NCI-H2196 (cell line): Measurements from ENCODE around the gene TENM4.

Experiments used
- DNase-seq: peaks from one replicate; lab custom pipeline; 2025; ENCODE audit not compliant: unreplicated experiment; lab: John Stamatoyannopoulos, UW

The TENM4 gene

DNA sequence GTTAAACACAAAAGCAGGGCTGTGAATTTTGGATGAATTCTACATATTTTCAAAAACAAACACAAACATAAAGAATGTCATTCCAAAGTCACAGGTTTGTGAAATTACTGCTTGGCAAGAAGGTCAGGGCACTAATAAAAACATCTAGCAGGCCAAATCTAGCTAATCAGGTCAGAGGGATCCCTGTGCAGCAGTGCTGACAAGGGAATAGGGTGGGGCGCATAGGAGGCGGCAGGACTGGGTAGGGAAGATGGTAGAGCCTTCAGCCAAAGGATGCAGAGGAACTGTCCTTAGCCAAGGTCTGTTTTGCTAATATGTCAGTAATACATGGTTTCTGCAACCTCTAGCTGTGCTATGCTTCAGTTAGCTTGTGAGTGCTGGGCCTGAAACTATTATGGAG is 396.6 kb downstream of the TENM4 start:
- no peak for DNase-seq

DNA sequence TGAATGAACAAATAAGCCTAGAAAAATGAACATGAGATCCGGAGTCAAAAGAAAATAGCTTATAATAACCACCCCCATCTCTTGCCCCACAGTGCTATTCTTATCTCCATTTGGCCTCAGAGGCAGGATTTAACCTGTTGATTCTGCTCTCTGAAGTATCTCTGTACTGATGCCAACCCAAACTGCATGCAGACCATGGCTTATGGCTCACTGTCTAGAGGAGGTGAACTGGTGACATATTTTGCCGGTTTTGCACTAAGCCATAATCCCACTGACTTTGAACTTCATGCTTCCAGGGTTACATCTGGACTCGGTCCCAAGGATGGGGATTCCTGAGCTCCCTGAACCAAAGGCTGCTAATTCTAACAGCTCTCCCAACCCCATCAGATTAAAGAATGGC is 397.1 kb downstream of the TENM4 start:
- DNase-seq, result no peak

DNA sequence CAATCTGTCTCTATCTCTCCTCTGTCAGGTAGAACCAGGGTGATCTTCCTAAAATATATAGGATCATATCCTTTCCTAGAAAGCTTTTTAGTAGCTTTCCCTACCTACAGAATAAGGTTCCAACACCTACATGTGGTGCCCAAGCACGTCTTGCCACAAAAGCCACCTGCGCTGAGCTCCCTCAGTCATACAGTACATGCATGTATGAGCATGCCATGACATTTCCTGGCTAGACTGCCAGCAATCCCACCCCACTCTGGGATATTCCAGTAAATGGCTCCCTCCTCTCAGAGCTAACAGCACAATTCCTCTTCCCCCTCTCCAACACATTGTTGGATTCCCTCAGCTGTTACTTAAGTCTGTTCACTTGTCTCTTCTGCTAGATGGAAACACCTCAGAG is 398.0 kb downstream of the TENM4 start:
- DNase-seq, result no peak

DNA sequence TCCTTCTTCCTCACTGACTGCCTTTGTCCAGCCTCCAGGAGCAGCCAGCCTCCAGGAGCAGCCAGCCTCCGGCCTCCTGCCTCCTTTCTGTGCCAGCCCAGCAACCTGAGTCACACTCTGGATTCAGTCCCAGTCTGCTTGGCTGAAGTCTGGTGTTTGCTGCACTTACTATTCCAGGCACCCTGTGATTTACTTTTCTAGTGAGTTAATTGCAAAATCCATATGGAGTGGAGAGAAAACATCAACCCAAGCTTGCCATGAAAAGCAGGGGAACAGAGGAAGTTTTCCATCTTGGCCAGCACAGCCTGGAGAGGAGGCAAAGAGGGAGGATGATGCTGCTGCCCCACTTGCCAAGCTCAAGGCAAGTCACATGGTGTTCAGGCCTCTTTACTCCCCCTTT is 400.5 kb downstream of the TENM4 start:
- no peak for DNase-seq

DNA sequence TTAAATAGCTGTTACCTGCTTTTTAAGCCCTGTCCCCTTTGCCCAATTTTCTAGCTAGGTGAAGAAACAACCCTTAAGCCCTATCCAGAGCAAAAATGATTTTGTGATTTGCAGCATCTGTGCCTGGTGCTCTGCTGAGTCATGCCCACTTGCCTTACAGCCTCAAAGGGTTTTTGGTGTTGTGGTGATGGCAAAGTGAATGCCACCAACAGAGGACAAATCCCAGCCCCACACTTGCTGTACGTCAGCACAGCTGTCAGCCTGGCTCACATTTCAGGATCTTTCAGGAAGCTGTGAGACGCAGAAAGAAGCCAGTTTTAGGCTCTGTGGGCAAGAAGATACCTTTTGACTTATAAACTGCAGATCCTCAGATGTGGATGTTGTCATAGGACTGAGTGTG is 401.7 kb downstream of the TENM4 start:
- DNase-seq, result no peak

DNA sequence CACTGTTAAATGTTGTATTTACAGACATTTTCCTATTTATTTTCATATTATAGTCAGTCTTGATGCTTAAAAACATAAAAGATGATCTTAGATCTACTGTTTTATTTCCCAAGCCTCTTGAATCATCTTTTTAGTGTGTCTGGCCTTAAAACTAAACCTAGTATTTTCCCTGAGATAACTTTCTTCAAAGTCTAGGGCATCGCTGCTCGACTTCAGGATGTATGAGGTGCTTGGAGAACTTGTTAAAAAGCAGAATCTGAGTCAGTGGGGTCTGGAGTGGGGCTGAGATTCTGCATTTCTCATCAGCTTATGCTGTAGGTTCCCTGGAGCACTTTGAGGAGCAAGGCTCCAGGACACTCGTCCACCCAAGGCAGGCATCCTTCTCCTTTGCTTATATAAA is 404.9 kb downstream of the TENM4 start:
- DNase-seq, result no peak

DNA sequence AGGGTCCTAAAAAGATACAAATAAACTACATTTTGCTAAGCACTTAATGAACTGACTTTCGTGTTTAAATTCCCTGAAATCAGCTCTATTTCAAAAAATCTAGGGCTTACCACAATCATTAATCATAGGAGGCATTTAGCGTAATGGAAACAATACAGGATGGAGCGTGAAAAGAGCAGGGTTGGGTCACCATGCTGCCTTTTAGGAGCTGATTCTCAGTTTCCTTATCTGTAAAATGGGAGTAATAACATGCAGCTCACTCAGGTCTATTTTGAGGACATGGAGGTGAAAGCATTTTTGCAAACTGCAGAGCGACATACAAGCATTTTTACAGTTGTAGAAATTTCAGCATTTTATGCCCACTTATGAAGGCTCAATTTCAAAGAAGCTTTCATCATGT is 407.0 kb downstream of the TENM4 start:
- DNase-seq, result no peak

DNA sequence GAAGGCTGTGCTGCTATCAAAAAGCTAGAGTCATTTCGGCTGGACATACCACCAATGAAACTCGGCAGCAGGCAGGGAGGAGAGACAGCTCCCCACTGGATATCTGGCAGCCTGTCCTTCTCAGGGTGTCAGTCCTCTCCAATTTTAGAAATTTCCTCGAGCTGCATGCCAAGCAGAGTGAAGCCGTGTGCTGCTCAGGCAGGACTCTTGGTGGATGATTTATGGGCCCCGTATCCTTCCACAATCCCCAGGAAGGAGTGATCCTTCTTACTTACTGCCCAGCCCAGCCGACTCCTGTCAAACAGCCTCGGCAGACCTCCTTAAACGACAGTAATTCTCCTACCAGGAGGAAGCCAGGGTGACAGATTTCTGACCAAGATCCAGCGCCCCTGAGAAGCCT is 410.4 kb downstream of the TENM4 start:
- DNase-seq, result no peak

DNA sequence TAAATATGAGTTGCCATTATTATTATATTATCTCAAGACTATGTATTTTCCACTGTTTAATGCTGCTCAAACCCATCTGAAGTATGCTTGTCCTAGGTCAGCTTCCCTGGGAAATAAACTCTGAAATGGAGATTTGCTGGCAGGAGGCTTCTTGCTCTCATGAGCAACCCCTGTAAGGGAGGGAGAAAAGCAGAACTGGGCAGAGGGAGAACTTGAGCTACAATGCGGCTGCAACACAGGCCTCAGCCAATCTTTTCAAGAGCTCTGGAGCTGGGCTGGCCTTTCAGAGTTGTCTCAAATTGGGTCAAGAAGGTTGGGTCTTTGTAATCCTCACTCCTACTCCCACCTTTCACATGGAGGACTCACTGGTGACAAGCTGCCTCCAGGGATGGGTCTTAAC is 412.6 kb downstream of the TENM4 start:
- DNase-seq, result no peak

DNA sequence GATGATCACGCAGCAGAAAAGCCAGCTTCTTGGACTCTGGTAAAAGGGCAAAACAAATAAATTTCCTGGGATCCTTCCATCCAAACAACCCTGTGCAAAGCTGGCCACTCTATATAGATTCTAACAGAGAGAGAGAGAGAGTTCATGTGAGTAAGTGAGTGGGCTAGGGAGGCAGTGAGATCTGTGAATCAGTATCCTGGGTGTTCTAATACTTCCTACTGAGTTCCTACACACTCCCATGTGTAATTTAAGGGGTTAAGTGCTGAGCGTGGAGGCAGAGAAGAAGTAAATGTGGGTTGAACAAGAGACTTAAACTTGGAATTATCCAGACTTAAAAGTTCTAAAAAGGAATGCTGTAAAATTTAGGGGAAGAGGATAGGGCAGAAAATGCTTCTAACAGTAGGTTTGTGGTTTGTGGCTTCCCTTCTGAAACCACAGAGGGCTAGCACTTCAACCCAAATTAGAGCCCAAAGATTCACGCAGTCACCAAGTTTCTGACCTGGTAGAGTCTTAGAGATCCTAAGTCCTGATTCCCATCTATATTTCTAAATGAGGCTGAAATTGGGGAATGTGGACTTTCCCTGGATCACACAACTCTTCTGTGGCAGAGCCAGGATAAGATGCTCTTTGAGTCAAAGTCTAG is 413.9 kb downstream of the TENM4 start:
- no peak for DNase-seq

DNA sequence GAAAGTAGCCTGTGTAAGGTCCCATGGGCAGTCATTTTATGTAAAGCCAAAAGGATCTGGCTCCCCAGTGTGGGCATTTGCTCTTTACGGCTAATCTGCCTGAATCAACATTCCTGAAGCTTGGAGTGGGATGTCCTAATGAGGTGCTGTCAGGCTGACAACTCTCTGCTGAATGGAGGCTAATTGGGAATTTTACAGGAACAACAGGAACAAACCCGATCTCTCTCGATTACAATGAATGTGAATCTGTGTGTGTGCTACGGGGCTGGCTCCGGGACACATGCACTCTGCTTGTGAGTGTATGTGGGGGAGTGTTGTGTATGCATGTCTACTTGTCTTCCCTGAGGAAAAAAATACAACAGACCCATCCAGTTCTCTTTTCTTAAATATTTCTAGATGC is 415.2 kb downstream of the TENM4 start:
- no peak for DNase-seq

DNA sequence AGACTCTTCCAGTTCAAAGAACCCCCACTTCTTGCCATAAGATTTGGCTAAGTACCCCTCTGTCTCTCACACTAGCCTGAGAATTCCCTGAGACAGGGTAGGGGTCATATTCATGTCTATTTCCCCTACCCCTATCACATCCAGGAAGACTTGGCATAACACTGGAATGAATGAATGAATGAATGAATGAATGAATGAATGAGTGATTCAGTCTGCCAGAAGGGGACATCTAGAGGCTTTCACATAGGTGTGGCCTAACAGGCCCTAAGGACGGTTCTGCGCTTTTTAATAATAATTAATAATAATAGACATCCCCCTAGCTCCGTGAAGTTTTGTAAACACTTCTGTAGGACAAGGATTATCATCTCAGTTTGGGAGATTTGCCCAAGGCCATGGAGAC is 415.7 kb downstream of the TENM4 start:
- DNase-seq, result no peak

DNA sequence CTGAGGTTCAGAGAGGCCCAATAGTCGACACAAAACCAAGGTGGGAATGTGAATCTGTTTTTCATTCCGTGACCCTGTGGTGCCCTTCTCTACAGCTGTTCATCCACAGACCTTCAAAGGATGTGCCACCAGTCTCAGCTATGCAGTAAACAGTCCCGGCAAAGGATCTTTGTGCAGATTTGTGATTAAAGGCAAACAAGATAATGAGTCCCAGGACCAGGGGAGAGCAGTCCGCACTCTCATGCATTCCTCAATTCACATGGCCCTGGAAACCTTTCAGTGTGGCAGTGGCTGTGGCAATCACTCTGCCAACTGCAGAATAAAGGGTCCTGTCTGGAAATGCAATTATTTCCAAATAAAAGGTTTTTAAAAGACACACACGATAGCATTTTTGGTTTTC is 418.6 kb downstream of the TENM4 start:
- no peak for DNase-seq

DNA sequence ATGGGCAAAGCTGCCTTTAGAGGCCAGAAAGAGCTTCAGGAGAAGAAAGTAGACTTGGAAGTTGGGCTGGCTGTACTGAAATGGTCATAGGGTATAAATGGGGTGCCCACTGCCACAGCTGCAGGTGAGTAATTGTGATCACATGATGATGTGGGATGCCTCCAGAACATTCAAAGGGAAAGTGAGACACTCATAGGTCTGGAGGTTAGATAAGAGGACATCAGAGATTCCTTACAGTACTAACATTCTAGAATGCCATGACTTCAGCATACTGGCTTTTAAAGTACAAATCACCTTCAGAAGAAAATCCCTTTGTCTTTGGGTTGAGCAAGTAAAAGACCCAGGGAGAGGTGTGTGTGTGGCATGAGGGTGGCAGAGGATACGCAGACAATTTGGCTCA is 419.2 kb downstream of the TENM4 start:
- DNase-seq, result no peak

DNA sequence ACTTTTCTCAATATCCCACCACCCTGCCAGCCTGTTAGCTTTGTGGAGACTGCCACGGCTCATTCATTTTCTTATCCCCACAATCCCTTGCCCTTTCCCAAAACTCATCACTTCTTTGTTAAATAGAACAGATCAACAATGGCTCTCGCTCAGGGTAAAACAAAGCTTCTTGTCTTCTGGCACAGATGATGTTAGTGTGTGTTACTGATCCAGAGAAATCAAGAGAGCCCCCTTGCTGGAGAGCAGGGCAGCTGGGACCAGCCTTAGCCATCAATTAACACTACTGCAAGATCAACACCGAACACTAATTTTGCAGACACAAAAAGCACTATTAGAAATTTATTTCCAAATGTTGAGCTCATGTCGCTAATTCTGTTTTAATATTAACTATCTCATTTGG is 420.9 kb downstream of the TENM4 start:
- DNase-seq, result no peak

DNA sequence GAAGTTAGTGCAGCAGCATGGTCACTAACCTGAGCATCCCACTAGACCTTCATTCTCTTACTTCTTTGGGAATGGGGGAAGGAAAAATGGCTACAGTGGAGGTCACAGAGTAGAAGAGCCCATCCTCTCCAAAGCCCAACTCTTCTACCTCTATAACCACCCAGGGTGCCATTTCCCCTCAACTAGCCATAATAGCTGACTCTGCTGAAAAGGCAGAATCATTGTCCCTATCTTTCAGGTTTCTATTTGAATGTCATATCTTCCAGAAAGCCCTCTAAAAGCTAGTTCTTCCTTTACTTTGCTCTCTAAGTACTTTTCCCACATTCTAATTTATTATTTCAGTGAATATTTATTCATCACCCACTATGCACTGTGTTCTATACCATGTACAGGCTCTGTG is 421.6 kb downstream of the TENM4 start:
- DNase-seq, result no peak

DNA sequence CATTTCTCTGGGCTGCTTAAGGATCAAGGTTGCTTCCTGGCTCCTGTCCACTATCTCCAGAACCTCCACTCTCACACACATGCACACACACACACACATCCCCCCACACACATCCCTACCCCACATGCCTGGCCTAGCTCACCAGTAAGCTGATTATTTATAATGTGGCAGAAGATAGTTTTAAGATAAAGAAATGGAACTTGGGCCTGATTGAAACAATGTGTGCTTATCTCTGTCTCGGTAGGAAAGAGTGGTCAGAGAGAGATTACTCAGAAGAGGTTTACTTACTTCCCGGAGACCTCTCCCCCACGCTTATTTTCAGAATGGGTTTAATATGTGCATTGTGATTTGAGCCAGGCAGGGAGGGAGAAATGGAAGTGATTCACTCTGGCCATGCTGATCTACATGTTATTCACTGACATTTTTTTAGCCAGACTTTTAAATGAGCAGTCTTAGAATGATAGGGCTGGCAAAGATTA is 422.4 kb downstream of the TENM4 start:
- DNase-seq, result no peak

DNA sequence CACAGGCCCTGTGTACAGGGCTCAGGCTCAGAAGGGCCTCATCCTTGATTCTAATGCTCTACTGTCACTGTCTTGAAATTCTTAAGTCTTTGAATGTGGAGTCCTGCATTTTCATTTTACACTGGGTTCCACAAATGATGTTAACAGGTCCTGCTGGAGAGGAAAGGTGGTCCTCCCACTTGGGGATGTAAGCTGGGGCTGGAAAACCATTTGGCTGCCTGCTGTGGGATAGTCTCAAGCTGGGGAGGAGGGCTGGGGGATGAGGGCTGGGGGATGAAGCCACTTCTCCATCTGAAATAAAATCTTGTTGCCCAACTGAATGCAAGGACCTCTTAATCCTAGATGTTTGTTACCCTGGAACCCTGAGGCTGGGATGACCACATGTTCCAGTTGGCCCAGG is 423.0 kb downstream of the TENM4 start:
- DNase-seq, result no peak

DNA sequence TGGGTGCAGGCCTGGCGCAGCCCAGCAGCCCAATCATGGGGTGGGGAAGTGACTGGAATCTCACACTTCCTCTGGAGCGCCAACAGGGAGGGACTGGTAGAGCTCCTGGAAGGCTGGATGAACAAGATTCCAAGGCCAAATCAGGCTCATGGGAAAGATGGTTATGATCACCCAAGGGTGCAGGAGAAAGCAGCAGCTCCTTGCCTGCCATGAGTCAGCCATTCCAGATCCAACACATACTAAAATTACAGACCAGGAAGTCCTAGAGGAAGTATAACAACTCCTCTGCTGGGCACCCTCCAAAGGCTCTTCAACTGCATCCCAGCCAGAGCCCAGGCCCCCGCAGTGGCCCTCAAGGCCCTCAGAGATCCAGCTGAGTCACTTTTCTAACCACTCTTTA is 427.3 kb downstream of the TENM4 start:
- DNase-seq, result no peak

DNA sequence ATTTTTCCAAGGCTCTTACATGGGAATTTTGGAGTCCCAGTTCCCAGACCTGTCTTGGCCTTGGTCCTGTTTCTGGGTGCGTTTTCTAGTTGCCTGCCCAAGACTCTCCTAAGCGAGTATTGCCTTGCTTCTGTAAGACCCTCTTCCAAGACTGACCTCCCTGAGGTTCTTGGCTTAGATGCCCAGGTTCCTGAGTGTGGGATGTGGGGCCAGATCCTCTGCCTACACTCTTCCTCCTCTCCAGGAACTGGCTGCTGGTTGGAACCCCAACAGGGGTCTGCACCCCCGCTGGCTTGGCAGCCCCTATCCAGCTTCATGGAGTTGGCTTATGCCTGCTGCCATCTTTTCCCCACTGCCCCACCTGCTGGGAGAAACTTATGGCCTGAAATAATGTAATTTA is 429.5 kb downstream of the TENM4 start:
- DNase-seq, result no peak

DNA sequence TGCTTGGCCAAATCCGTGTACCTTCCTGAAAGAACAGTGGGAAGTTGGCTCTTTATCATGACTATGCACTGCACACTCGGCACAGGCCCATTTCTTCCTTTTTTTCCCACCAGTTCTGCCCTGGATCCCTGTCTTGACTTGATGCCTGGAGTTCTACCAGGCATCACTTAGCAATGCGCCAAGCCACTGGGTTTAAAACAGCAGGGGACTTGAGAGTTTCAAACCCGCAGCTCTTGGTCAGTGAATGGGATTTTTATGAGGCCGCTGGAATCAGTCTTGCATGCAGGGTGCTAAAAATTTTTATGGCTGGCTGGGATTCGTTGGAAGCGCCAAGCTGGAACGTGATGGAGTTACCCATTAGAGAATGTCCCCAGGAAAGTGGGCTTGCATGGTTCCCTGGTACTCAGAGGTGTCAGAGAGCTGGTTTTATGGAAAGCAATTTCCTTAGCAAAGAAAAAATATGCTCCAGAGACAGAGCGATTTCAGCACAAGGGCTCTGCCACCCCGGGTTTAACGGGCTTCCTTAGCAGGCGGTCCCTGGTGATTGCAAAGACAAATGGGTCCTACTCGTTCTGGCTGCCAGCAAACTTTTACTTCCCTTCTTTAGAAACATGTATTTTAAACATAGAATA is 432.9 kb downstream of the TENM4 start:
- no peak for DNase-seq

DNA sequence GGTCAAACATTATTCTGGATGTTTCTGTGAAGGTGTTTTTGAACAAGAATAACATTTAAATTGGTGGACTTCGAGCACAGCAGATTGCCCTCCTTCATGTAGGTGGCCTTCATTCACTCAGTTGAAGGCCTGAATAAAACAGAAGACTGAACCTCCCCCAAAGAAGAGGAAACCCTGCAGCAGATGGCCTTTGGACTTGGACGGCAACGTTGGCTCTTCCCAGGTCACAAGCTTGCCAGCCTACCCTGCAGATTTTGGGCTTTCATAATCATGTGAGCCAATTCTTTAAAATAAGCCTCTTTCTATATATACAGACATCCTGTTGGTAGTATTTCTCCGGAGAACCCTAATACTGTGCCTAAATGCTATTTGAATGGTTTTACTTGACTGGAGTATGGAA is 434.0 kb downstream of the TENM4 start:
- no peak for DNase-seq

DNA sequence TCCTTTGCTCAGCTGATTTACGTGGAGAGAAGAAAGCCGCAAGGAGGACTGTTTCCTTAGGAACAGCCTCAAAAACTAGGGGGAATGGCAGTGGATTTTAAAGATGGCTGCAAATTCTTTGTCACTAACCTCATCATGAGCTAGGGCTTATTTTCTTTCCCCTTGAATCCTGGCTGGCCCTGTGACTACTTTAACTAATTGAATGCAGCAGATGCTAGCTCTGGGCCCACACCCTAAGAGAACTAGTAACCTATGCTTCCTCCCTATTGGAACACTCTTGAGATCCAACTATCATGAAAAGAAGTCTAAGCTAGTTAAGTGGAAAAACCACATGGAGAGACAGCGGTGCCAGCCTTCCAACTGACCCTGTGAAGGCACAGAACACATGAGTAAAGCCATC is 444.8 kb downstream of the TENM4 start:
- no peak for DNase-seq
